Femur (tissue), 1 donor: ENCODE measurements around the gene MINDY4.
"Not testable (repeated sequence)": the region's sequence is repeated elsewhere in the genome, so short reads cannot be mapped to it uniquely, and the experiment has no call there.

Experiments
- DNase-seq: peaks from one replicate; pipeline ENCODE4 v3.0.0-alpha.2; 2017

MINDY4 gene

GRCh38 chr7:30805931-30806330, 34.7 kb downstream of the MINDY4 start:
- DNase-seq, result no peak

- DNase-seq, result not testable (repeated sequence)
These were observed 36.3 kb downstream of the MINDY4 start for GRCh38 chr7:30807477-30807876.

GRCh38 chr7:30807941-30808340, 36.7 kb downstream of the MINDY4 start:
- not testable (repeated sequence) for DNase-seq

GRCh38 chr7:30810986-30811385, 39.8 kb downstream of the MINDY4 start:
- no peak for DNase-seq

- DNase-seq, result no peak
These were observed 41.5 kb downstream of the MINDY4 start for GRCh38 chr7:30812676-30813075.

GRCh38 chr7:30813466-30813865, 42.2 kb downstream of the MINDY4 start:
- DNase-seq, result peak; percentile 73

- DNase-seq, result peak; percentile 82
These were observed 43.6 kb downstream of the MINDY4 start for GRCh38 chr7:30814700-30815387.

- no peak for DNase-seq
These were observed 44.2 kb downstream of the MINDY4 start for GRCh38 chr7:30815388-30815854.

GRCh38 chr7:30815951-30816644, 44.9 kb downstream of the MINDY4 start:
- DNase-seq, result peak; percentile 71

GRCh38 chr7:30816645-30817370, 45.6 kb downstream of the MINDY4 start:
- no peak for DNase-seq

GRCh38 chr7:30817371-30817767, 46.2 kb downstream of the MINDY4 start:
- DNase-seq, result no peak

- DNase-seq, result no peak
These were observed 53.9 kb downstream of the MINDY4 start for GRCh38 chr7:30824821-30825720.

- no peak for DNase-seq
These were observed 55.0 kb downstream of the MINDY4 start for GRCh38 chr7:30826181-30826580.

GRCh38 chr7:30828591-30828990, 57.4 kb downstream of the MINDY4 start:
- DNase-seq, result no peak

- no peak for DNase-seq
These were observed 58.3 kb downstream of the MINDY4 start for GRCh38 chr7:30829471-30829870.

GRCh38 chr7:30831227-30831626, 60.0 kb downstream of the MINDY4 start:
- no peak for DNase-seq

GRCh38 chr7:30831936-30832335, 60.7 kb downstream of the MINDY4 start:
- no peak for DNase-seq

GRCh38 chr7:30834017-30834674, 62.9 kb downstream of the MINDY4 start:
- not testable (repeated sequence) for DNase-seq

GRCh38 chr7:30835396-30835915, 64.2 kb downstream of the MINDY4 start:
- no peak for DNase-seq

- DNase-seq, result no peak
These were observed 65.8 kb downstream of the MINDY4 start for GRCh38 chr7:30836991-30837390.

- no peak for DNase-seq
These were observed 66.4 kb downstream of the MINDY4 start for GRCh38 chr7:30837581-30837980.

GRCh38 chr7:30838008-30838407, 66.8 kb downstream of the MINDY4 start:
- DNase-seq, result no peak
